Measurements from ENCODE around the gene TSPAN8.

- TF ChIP-seq CTCF (conservative IDR thresholded peaks at IDR 0.05 in 1 of 2, IDR thresholded peaks at IDR 0.05 in 1 of 2; ENCODE audit: extremely low read depth in 1 of 2, insufficient read depth in 1 of 2, low read depth in 1 of 2, low read length in 2 of 2) (no peak), EZH2 (IDR thresholded peaks at IDR 0.05; ENCODE audit: borderline replicate concordance, low read length) (no peak)
These were observed 22.0 kb downstream of the TSPAN8 start for GRCh38 chr12:71135812-71136176.

Data from mammary epithelial cell (primary cell).